C1 segment of cervical spinal cord (tissue), 14 donors: ENCODE data around the gene METTL21A.
"Not testable (repeated sequence)": the region's sequence is repeated elsewhere in the genome, so short reads cannot be mapped to it uniquely, and the experiment has no call there.

ENCODE experiments used
- DNase-seq, 14 donors: peaks; one replicate each; lab custom pipeline; 2025; lab: John Stamatoyannopoulos, UW

The METTL21A gene

DNA sequence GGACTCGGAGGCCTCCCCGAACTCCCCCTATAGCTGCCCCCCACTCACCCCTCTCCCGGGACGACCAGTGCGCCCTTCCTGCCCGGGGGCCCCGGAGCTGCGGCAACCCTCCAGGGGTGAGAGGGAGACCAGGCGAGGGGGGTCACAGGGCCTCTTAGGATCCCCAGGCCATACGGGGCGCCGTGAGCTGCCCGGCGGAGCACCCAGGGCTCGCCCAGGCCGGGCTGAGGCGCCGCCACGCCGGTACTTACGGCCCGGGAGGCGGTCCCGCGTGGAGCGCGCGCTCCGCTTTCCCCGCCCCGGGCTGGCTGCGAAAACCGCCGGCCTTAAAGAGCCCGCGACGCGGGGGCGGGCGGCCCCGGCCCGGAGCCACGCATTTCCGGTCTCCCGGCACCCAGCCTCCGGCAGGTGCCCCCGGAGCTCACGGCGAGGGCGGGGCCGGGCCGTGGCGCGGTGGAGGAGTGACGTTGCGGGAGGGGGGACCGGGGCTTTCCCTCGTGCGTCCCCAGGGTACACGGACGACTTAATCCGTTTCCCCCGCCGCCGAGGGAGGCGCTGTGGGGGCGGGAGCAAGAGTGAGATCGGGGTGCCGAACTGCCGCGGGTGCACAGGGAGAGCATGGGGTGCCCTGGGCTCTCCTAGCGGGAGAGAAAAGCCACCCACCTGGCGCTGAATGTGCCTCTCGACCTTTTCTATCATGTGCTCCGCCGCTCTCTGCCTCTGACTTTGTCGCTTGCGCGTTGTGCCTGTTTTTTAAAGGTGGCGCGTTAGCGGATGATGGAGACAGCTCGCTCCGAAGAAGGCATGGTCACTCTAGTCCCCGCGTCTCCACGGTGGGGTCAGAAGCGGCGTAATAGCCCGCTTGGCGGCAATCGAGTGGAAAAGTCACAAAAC lies at the start of gene METTL21A:
Gene METTL21A (minus strand): TSS at position 381 of the 894 bp plus-strand sequence. CDS start 1,019 bp downstream, outside the sequence.
- peak; percentile 52 to 94 (median 83) for DNase-seq

DNA sequence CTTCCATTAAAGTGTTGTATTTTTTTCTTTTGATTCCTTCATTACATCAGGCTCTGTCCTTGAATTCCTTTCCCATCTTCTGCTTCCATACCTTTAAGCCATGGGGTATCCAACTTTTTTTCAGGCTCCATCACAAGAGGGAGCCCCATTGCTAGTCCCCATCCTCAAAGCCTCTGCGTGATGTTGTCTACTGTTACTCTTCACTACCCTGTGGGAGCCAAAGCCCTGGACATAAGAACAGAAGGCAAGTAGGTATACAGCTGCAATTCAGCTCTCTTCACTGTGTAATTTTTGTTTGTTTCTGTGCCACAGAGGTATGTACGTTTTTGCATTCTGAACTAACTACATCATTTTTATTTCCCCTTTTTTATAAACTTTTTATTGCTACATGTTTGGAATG lies 49.6 kb upstream of the METTL21A start:
- no peak for DNase-seq

DNA sequence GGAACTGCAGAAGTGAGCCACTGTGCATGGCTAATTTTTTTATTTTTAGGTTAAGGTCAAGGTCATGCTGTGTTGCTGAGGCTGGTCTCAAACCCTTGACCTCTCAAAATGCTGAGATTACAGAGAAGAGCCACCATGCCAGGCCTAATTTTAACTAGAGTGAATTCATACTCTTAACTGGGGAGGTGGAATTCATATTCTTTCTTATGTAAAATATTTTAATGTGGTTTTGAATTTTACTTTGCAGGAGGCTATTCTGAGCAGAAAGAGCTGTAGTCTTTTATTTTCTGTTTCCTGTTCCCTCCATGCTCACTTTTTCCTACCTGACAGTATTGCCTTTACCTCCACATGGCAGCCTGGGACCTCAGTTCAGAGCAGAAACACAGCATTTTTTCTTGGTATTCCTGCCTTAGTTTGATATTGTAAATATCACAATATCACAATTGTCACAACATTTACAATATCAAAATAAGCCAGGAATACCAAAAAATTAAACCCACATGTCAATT lies 49.1 kb upstream of the METTL21A start:
- DNase-seq, result no peak

DNA sequence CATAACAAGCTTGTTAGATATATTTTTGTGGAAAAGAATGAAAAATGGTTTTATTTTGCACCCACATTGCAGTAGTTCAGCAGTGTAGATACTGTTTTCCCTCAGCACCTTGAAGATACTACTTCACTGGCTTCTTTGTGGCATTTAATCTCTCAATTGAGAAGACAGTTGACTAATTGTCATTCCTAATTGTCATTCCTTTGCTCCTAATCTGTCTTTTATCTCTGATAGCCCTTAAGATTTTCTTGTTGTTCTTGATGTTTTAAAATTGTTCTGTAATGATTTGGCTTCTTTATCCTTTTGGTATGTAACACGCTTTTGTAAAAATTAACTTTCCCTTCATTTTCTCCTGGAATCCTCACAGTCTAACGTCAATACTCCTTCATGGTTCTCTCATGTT lies 48.2 kb upstream of the METTL21A start:
- no peak for DNase-seq

DNA sequence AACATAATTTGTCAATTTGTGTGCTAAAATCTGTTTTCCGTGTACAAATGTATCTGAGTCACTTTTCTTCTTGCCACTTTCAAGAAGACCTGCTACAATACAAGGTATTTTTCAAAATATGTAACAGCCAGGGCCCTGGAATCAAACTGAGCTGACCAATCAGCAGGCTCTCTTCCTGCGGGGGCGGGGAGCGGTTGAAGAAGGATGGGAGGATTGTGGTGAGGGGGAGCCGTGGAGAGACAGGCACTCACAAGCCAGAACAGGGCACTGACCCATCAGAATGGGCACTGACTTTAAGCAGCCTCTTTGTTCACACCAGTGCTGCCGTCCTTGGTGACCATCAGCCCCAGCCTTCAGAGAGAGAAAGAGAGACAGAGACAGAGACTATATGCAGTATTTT lies 45.7 kb upstream of the METTL21A start:
- DNase-seq, result no peak

DNA sequence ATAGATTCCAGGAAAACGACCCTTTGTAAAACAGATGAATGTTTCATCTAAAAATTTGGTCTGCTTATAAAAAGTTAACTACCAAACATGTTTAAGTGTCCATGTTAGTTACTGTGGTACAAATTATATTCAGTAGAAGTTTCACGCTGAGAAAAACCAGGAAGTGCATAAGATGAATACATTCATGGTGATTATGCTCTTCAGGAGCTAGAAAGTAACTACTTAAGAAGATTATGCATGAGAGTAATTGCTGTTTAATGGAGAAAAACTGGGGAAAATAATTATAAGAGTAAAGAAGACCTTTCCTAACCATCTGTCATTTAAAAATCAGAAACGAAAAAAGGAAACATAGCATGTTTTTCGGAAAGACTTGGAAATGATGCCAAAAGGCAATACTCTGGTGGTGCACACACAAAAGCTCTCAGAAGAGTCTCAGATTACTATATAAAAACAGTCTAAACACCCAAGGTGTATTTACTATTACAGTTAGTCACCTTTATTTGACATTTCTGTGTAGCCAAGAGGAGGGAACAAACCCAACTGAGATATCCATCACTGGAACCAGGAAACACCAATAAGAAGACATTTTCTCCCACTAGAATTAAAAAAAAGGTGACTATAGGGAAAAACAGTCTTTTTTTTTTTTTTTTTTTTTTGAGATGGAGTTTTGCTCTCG lies 38.8 kb upstream of the METTL21A start:
- no peak for DNase-seq

DNA sequence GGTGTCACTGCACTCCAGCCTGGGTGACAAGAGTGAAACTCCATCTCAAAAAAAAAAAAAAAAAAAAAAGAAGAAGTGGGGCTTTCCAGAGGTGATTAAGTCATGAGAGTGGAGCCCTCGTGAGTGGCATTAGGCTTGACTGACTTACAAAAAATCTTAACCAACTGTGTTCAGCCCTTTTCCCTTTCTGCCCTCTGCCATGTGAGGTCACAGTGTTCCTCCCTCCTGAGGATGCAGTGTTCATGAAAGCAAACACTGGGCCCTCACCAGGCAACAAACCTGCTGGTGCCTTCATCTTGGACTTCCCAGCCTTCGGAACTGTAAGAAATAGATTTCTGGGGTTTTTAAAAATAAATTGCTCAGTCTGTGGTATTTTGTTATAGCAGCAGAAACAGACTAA lies 37.0 kb upstream of the METTL21A start:
- DNase-seq, result no peak

DNA sequence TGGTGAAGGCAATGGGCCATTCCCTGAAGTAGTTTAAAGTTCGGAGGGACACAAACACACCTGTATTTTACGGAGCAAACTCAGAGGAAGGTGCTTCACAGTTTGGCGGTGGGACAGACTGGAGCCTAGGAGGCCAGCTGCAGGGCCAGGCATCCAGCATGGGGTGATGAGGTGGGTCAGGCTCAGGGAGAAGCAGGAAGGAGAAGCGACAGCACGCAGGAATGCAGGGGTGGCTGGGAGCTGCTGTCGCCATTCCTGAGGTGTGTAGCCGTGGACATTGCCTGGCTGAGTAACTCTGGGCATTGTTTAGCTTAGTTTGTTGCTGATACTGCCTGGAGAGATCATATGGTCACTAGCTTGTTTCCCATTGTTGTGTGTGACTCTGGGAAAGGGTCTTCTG lies 35.8 kb upstream of the METTL21A start:
- no peak for DNase-seq

DNA sequence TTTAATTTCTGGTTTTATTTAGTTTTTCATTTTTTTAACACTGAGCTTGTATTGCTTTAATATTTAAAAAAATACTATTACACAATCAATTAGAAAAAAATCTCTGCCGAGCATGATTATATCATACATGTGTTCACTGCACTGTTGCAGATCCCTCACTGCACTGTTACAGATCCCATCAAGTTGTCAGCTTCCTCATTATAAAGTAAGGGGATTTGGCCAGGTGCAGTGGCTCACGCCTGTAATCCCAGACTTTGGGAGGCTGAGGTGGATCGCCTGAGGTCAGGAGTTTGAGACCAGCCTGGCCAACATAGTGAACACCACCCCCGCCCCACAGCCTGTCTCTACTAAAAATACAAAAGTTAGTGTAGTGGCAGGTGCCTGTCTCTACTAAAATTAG lies 33.0 kb upstream of the METTL21A start:
- no peak for DNase-seq

DNA sequence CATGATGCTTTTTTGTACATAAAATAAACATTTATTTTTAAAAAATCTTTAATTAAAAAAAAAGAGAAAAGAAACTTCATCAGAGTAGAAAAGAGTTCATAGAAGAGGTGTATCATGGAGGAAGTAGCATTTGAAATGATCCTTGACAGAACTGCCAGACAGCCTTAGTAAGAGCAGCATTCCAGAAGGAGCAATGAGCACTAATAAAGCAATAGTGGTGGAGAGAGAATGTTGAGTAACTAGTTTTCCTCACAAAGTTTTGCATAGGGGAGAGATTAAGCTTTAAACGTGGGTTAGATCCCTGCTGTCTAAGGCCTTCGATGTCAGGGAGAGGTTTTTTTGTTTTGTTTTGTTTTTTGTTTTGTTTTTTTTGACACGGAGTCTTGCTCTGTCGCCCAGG lies 29.8 kb upstream of the METTL21A start:
- DNase-seq, result no peak

DNA sequence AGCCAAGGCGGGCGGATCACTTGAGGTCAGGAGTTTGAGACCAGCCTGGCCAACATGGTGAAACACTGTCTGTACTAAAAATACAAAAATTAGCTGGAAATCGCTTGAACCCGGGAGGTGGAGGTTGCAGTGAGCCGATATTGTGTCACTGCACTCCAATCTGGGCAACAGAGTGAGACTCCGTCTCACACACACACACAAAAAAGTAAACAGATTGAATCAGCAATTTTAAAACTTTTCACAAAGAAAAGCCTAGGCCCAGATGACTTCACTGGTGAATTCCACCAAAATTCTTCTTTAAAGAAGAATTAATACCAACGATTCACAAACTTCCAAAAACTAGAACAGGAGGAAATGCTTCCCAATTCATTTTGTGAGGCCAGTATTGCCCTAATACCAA lies 21.4 kb upstream of the METTL21A start:
- DNase-seq, result not testable (repeated sequence)

DNA sequence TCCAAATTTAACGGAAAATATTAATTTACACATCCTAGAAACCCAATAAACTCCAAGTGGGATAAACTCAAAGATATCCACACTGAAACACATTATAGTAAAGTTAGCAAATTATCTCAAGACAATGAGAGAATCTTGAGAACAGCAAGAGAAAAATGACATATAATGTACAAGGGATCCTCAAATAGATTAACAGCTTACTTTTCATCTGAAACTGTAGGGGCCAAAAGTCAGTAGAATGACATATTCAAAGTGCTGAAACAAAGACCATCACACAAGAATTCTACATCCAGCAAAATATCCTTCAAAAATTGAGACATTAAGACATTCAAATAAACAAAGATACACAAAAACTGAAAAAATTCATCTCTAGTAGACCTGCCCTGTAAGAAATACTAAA lies 18.7 kb upstream of the METTL21A start:
- DNase-seq, result no peak

DNA sequence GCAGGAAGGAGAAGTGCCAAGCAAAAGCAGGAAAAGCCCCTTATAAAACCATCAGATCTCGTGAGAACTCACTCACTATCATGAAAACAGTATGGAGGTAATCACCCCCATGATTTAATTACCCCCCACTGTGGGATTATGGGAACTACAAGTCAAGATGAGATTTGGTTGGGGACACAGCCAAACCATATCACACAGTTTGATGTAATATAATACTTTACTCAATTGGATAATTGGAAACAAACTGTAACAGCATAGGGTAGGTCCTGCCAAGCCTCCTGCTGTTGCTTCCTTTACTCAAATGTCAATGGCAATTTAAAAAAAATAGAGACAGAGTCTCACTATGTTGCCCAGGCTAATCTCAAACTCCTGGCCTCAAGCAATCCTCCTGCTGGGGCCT lies 15.5 kb upstream of the METTL21A start:
- DNase-seq, result no peak

DNA sequence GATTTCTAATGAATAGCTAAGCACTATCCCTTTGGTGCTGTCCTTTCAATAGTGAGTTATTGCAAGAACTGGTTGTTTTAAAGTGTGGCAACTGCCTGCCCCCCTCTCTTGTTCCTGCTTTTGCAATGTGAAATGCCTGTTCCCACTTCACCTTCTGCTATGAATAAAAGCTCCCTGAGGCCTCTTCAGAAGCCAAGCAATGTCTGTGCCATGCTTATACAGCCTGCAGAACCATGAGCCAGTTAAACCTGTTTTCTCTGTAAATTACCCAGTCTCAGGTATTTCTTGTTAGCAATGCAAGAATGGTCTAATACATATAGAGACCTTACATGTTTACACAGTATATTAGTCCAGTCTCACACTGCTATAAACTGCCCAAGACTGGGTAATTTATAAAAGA lies 15.0 kb upstream of the METTL21A start:
- no peak for DNase-seq

DNA sequence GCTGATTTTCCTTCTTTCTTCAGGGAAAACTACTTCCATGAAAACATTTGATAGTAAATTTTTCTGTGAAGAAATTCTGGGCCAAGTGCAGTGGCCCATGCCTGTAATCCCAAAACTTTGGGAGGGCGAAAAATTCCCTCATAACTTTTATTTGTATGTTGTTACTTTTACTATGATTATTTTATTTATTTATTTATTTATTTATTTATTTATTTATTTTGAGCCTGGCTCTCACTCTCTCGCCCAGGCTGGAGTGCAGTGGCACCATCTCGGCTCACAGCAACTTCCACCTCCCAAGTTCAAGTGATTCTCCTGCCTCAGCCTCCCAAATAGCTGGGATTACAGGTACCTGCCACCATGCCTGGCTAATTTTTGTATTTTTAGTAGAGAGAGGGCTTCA lies 14.1 kb upstream of the METTL21A start:
- DNase-seq, result not testable (repeated sequence)

DNA sequence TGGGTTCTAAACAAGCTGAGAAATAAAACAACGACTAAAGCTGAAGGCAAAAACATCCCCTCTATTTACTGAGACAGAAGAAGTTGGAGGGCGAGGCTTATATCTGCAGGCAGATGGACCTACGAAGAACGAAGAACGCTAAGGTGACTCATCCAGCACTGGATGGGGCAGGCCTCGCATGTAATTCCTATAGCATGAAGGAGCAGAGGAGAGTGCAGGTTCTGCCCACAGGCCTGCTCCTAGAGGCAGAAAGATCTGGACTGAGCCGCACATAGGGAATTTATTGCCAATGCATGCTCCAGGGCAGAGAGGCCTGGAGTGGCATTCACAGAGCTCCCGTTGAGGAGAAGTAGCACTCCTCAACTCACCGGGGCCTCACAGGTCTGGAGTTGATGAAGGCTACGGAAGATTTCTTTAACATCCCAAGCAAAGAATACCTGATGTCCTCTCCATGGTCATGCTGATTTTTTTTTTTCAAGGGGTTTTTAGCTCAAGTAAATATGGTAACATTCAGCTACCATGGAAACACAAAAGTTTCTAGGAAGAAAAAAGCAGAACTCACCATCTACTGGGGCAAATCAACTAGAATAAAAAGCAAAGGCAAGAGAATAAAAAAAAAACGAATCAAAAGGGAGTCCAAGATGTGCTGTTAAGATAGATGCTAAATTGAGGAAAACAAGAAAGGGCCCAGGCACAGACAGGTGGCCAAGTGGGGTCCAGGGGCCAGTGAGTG lies 10.4 kb upstream of the METTL21A start:
- no peak for DNase-seq

DNA sequence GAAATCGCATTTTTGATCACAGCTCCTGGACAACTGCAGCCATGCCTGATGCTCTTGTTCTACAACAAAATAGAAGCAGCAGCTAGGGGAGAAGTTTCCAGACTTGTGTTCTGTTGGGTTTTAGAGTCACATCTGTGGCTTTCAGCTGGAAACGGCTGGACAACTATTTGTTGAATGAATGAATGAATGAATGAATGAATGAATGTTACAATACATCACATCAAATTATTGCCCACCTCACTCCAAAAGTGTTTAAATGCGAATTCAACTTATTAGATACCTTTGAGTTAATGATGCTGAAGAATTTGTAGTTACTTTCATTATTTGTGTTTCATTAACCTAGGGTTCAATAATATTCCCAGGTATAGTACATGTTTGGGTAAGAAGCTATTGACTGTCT lies 8.5 kb upstream of the METTL21A start:
- no peak for DNase-seq

DNA sequence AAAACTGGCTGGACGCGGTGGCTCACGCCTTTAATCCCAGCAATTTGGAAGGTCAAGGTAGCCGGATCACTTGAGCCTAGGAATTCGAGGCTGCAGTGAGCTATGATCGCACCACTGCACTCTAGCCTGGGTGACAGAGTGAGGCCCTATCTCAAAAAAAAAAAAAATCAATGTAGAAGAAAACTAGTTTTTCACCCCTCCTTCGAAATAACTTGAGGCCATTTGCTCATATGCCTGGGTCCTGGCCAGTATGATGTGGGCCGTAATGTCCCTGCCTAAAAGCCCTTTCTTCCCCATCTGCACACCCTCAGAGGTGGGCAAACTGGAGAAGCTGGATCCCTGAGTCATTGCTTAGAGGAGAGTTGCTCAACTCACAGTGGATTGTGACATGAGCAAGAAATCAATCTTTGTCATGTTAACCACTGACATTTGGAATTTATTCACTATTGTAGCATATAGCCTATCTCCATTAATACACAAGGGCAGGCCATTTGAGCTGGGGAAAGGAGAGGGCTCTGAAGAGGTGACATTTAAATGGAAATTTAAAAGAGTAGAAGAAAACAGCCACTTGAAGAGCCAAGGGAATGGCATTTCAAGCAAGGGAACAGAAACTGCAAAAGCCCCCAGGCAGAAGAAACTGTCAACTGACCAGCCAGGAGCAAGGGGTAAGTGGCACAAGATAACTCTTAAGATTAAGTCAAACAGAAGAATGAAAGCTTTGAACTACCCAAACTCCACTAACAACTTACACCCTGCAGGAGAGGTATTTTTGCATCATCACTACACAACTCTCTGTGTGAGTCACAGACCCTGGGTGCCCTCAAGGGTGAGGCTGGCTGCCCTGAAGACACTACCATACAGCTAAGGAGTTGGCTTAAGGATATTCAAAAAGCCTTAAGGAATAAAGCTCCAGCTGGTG lies 7.6 kb upstream of the METTL21A start:
- no peak for DNase-seq

DNA sequence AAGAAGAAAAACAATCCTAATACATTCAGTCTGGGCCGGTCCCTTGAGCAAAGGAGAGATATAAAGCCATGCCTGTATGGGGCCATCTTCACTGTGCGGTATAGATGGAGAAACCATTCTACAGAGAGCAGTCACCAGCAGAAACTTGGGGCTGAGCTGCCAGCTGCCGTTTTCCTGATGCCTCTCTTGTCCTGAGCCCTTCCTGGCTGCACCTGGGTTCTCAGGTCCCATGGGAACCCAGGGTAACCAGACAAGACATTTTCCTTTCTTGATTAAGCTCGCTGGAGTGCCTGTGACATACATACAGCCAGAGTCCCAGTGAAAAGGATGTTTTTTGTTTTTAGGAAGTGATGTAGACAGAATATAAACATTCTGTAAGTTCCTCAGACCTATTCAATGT lies 5.3 kb upstream of the METTL21A start:
- no peak for DNase-seq

DNA sequence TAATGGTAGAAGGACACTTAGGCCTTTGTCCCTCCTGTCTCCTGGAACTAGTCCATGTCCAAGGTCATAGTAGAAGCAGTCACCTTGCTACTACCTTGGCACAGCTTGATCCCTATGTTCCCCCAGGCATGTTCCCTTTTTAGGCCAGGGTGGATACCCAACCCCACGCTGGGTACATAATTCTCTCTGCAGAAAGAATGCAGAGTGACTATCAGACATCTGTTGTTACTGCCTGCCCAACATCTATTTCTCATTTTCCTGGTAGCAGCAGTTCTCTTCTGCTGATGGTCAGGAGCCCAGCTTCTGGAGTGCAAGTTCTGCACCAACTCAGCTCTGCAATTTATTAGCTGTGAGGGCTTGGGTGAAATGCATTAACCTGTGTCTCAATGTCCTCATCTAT lies 4.4 kb upstream of the METTL21A start:
- no peak for DNase-seq
